Neural cell (in vitro differentiated cells): ENCODE data around the gene SV2B. TPM values are rescaled to one million over a fixed set of nuclear protein-coding genes. Genes with fewer than 3 reads are reported as not detected.

Source experiments
- H2AFZ ChIP-seq: fragments of 200-600, 300-800 bp; sonication (generic), shearing (Covaris generic); 2 replicates; pipeline ENCODE4 v1.6.0; 2014; ENCODE audit warnings: low read depth, mild to moderate bottlenecking, antibody characterized with exemption, low read length, moderate library complexity
- H3F3A ChIP-seq: fragments of 200-600 bp; shearing (Covaris generic); 2 replicates; pipeline ENCODE4 v1.6.1; 2016; ENCODE audit warnings: mild to moderate bottlenecking, moderate library complexity, mixed read lengths, antibody characterized with exemption, low read length; ENCODE audit not compliant: insufficient read depth, poor library complexity, severe bottlenecking
- H3K27ac ChIP-seq: fragments of 200-600, 300-800 bp; sonication (generic), shearing (Covaris generic); 2 replicates; pipeline ENCODE4 v1.5.1; 2014; ENCODE audit warnings: mild to moderate bottlenecking, low read length, moderate library complexity
- H3K27me3 ChIP-seq: fragments of 300-800, 200-600 bp; sonication (generic), shearing (Covaris generic); 2 replicates; pipeline ENCODE4 v1.6.0; 2014; ENCODE audit warnings: mild to moderate bottlenecking, low read depth, low read length, moderate library complexity; ENCODE audit not compliant: insufficient read depth
- H3K36me3 ChIP-seq: fragments of 300-800, 200-600 bp; sonication (generic), shearing (Covaris generic); 2 replicates; pipeline ENCODE4 v1.5.1; 2014; ENCODE audit warnings: mild to moderate bottlenecking, antibody characterized with exemption, low read length, moderate library complexity; ENCODE audit not compliant: insufficient read depth
- H3K4me2 ChIP-seq: fragments of 300-800, 200-600 bp; sonication (generic), shearing (Covaris generic); 2 replicates; pipeline ENCODE4 v1.6.0; 2014; ENCODE audit warnings: mild to moderate bottlenecking, low read length
- H3K4me3 ChIP-seq: fragments of 300-800, 200-600 bp; sonication (generic), shearing (Covaris generic); 2 replicates; pipeline ENCODE4 v1.5.1; 2014; ENCODE audit warnings: mild to moderate bottlenecking, low read length, moderate library complexity
- H3K79me2 ChIP-seq: fragments of 200-600 bp; shearing (Covaris generic); replicated peaks from 2 replicates; pipeline ENCODE4 v1.6.0; 2014; ENCODE audit warnings: mild to moderate bottlenecking, low read length, moderate library complexity; ENCODE audit not compliant: insufficient read depth
- H3K9ac ChIP-seq: fragments of 300-800, 200-600 bp; sonication (generic), shearing (Covaris generic); 2 replicates; pipeline ENCODE4 v1.6.1; 2016; ENCODE audit warnings: mild to moderate bottlenecking, low read length, mixed read lengths
- H3K9me2 ChIP-seq: fragments of 200-600 bp; shearing (Covaris generic); 2 replicates; pipeline ENCODE4 v1.6.1; 2016; ENCODE audit warnings: mild to moderate bottlenecking, low read length, mixed read lengths; ENCODE audit not compliant: insufficient read depth
- H3K9me3 ChIP-seq: fragments of 200-600, 300-800 bp; sonication (generic), shearing (Covaris generic); 2 replicates; pipeline ENCODE4 v1.6.1; 2016; ENCODE audit warnings: mild to moderate bottlenecking, mixed run types, low read length, moderate library complexity, mixed read lengths
- H4K20me1 ChIP-seq: fragments of 200-600 bp; shearing (Covaris generic); 2 replicates; pipeline ENCODE4 v1.6.1; 2016; ENCODE audit warnings: mild to moderate bottlenecking, mixed run types; ENCODE audit not compliant: insufficient read depth
- EP300 ChIP-seq: fragments of 450-650 bp; conservative IDR thresholded peaks from 2 replicates; pipeline ENCODE4 v1.6.1; 2014; ENCODE audit warnings: antibody characterized with exemption, mild to moderate bottlenecking, moderate library complexity; ENCODE audit not compliant: poor library complexity, severe bottlenecking
- EZH2 ChIP-seq: fragments of 200-600, 300-800 bp; shearing (Covaris generic), sonication (generic); IDR thresholded peaks from 2 replicates; pipeline ENCODE4 v1.6.1; 2014; ENCODE audit warnings: antibody characterized with exemption, low read length, borderline replicate concordance, mild to moderate bottlenecking; ENCODE audit not compliant: insufficient read depth, poor library complexity, severe bottlenecking
- MXI1 ChIP-seq: fragments of 450-650 bp; conservative IDR thresholded peaks from 2 replicates; pipeline ENCODE4 v1.6.1; 2014; ENCODE audit warnings: antibody characterized with exemption, mild to moderate bottlenecking; ENCODE audit not compliant: poor library complexity, severe bottlenecking
- POLR2AphosphoS5 ChIP-seq: IDR thresholded peaks from 2 replicates; pipeline ENCODE4 v1.6.1; 2012
- RAD21 ChIP-seq: fragments of 450-650 bp; conservative IDR thresholded peaks from 2 replicates; pipeline ENCODE4 v1.6.1; 2014; ENCODE audit warnings: antibody characterized with exemption, mild to moderate bottlenecking, moderate library complexity
- SMC3 ChIP-seq: fragments of 450-650 bp; conservative IDR thresholded peaks from 2 replicates; pipeline ENCODE4 v1.6.1; 2014; ENCODE audit warnings: antibody characterized with exemption, mild to moderate bottlenecking, moderate library complexity; ENCODE audit not compliant: poor library complexity
- TAF1 ChIP-seq: IDR thresholded peaks from 2 replicates; pipeline ENCODE4 v1.6.1; 2012; ENCODE audit warnings: low read depth
- polyA plus RNA-seq: library from polyadenylated mRNA; depleted of rRNA; stranded (reverse); fragments of >200 nt; gene quantifications from 2 replicates; pipeline ENCODE4 v1.2.3, GENCODE V29; 2014
- TF ChIP-seq, protein P1 (sequence below): IDR thresholded peaks from 2 replicates; pipeline ENCODE4 v1.6.1; 2012; ENCODE audit warnings: borderline replicate concordance
- TF ChIP-seq, protein P2 (sequence below): fragments of 450-650 bp; IDR thresholded peaks from 2 replicates; pipeline ENCODE4 v1.5.1; 2014; ENCODE audit warnings: antibody characterized with exemption, mild to moderate bottlenecking, moderate library complexity; ENCODE audit not compliant: poor library complexity, severe bottlenecking

The SV2B gene
- polyA plus RNA-seq, 1 donor from 2014 or later = 0.38 TPM

DNA sequence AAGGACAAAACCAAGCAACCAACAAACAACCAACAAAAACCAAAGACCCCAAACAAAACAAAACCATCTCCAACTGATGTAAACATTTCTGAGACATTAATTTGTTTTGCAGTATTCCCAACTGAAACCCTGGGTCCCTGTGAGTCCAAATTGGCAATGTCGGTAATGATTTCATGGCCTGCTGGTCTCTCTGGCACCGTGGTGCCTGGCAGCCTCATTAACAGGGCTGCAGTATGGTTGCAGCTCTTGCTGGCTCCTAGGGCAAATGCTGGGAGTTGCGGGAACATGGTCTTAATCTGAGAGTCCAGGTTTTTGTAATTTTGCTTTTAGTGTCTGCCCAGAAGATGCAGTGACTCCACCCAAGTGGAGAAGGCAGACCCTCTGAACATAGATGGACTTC lies 128.3 kb downstream of the SV2B start:
- Histone ChIP-seq H3K9me3 (no peaks in the 10 kb centered on the region), H3K4me2 (no peak overlapping the region), H3K9me2 (no peaks in the 10 kb centered on the region), H3K79me2 (no peaks in the 10 kb centered on the region), H3K4me3 (no peak overlapping the region), H3K9ac (no peak overlapping the region), H2AFZ (no peak overlapping the region), H3K36me3 (no peaks in the 10 kb centered on the region), H3F3A (no peaks in the 10 kb centered on the region), H4K20me1 (no peaks in the 10 kb centered on the region), H3K27me3 (no peaks in the 10 kb centered on the region), H3K27ac (no peak overlapping the region)
- no peak for TF ChIP-seq SMC3
- TF ChIP-seq, protein P1, sequence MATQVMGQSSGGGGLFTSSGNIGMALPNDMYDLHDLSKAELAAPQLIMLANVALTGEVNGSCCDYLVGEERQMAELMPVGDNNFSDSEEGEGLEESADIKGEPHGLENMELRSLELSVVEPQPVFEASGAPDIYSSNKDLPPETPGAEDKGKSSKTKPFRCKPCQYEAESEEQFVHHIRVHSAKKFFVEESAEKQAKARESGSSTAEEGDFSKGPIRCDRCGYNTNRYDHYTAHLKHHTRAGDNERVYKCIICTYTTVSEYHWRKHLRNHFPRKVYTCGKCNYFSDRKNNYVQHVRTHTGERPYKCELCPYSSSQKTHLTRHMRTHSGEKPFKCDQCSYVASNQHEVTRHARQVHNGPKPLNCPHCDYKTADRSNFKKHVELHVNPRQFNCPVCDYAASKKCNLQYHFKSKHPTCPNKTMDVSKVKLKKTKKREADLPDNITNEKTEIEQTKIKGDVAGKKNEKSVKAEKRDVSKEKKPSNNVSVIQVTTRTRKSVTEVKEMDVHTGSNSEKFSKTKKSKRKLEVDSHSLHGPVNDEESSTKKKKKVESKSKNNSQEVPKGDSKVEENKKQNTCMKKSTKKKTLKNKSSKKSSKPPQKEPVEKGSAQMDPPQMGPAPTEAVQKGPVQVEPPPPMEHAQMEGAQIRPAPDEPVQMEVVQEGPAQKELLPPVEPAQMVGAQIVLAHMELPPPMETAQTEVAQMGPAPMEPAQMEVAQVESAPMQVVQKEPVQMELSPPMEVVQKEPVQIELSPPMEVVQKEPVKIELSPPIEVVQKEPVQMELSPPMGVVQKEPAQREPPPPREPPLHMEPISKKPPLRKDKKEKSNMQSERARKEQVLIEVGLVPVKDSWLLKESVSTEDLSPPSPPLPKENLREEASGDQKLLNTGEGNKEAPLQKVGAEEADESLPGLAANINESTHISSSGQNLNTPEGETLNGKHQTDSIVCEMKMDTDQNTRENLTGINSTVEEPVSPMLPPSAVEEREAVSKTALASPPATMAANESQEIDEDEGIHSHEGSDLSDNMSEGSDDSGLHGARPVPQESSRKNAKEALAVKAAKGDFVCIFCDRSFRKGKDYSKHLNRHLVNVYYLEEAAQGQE = no peak
- TF ChIP-seq, protein P2, sequence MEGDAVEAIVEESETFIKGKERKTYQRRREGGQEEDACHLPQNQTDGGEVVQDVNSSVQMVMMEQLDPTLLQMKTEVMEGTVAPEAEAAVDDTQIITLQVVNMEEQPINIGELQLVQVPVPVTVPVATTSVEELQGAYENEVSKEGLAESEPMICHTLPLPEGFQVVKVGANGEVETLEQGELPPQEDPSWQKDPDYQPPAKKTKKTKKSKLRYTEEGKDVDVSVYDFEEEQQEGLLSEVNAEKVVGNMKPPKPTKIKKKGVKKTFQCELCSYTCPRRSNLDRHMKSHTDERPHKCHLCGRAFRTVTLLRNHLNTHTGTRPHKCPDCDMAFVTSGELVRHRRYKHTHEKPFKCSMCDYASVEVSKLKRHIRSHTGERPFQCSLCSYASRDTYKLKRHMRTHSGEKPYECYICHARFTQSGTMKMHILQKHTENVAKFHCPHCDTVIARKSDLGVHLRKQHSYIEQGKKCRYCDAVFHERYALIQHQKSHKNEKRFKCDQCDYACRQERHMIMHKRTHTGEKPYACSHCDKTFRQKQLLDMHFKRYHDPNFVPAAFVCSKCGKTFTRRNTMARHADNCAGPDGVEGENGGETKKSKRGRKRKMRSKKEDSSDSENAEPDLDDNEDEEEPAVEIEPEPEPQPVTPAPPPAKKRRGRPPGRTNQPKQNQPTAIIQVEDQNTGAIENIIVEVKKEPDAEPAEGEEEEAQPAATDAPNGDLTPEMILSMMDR = no peak

DNA sequence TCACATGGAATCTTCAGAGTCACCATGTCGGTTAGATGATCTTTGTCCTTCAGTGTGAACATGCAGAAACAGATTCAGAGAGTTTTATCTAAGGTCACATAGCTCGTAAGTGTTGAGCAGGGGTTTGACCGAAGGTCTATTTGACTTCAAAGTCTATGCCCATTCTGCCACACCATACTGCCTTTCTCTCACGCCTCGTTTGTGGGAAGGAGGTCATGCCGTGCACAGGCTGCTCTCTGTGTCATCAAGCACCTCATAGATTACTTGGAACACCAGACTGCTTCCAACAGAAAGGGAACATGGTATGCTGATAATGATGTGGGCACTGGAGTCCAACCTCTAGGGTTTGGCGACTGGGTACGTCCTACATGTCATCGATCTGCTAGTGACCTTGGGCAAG lies 128.8 kb downstream of the SV2B start:
- H3K27ac ChIP-seq = no peak overlapping the region

More for the DNA sequence above, 128.8 kb downstream of the SV2B start:
- H3K27me3 ChIP-seq = no peaks in the 10 kb centered on the region
- no peaks in the 10 kb centered on the region for H3K9me2 ChIP-seq
- no peaks in the 10 kb centered on the region for H4K20me1 ChIP-seq
- H2AFZ ChIP-seq = no peak overlapping the region
- no peaks in the 10 kb centered on the region for H3K36me3 ChIP-seq
- no peaks in the 10 kb centered on the region for H3F3A ChIP-seq
- no peak overlapping the region for H3K4me3 ChIP-seq
- H3K9ac ChIP-seq = no peak overlapping the region
- no peaks in the 10 kb centered on the region for H3K9me3 ChIP-seq
- H3K79me2 ChIP-seq = no peaks in the 10 kb centered on the region
- TF ChIP-seq TAF1 (no peak), EP300 (no peak), POLR2AphosphoS5 (no peak), RAD21 (no peak), EZH2 (no peak), SMC3 (no peak), MXI1 (no peak)
- TF ChIP-seq, protein P1 = no peak
- TF ChIP-seq, protein P2 = no peak
- H3K4me2 ChIP-seq = no peak overlapping the region
